ENCODE measurements around the gene ZNF768. TPM values are rescaled to one million over a fixed set of nuclear protein-coding genes. Genes with fewer than 3 reads are reported as not detected.
A peak's percentile ranks its signal among the peaks of the same experiment; 100 is the strongest.
"Not testable (repeated sequence)": the region's sequence is repeated elsewhere in the genome, so short reads cannot be mapped to it uniquely, and the experiment has no call there.

Gene ZNF768
- total RNA-seq, 1 donor from 2014 or later, result 25.8 TPM

DNA sequence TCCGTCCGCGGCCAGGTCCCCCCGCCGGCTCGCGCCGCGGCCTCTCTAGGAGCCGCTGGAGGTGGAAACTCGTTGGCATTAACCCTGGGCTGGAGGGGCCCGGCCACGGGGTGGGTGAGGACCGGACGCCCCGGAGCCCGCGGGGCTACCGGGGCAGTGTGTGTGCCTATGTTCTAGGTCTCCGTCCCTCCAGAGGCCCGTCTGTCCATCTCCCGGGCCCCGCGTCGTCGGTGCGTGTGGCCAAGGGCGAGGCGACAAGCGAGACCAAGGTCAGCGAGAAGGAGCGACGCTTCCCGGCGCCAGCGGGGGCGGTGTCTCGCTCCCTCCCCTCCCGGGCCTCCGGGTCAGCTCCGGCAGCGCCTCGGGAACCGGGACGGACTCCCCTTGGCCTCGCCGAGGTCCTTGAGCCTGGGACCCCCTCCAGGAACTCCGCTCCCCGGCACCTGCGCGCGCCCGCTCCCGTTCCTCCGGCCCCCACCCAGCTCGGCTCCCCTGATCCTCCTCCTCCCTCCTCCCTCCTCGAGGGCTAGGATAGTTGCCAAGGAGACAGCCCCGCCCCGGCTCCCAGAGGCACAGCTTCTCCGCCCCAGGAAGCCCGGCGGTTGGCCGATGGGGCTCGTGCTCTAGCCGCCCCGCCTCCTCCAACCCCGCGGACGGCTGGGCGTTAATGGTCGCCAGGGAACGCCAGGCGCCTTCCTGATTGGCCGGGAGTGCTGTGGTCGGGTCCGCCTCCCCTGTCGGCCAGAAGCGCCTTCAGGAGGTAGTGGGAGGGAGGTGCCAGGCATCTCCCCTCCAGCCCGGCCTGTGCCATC, 663 bp upstream of the ZNF768 start:
- intact Hi-C loops (cut with DNase I), result no loop called here

GRCh38 chr16:30525844-30526136, 576 bp downstream of the ZNF768 start:
- Histone ChIP-seq H3K27me3 (no peaks in the 10 kb centered on the region), H3K36me3 (peaks cover 1% of the 10 kb centered on the region), H3K27ac (peak overlapping the region; percentile 99), H3K4me3 (peak overlapping the region; percentile 88), H3K9me3 (no peaks in the 10 kb centered on the region), H3K4me1 (peaks cover 20% of the 10 kb centered on the region)
- no peak for TF ChIP-seq CTCF (IDR thresholded peaks at IDR 0.05)
- DNase-seq, result no peak
- intact Hi-C loops (cut with DNase I), result no loop called here
- ATAC-seq, result no peak

More for the DNA sequence above, 663 bp upstream of the ZNF768 start:
- H3K4me1 ChIP-seq, result peaks cover 22% of the 10 kb centered on the region
- peak overlapping the region; percentile 88 for H3K4me3 ChIP-seq
- H3K27me3 ChIP-seq, result no peaks in the 10 kb centered on the region
- peak; percentile 95 for ATAC-seq
- no peaks in the 10 kb centered on the region for H3K9me3 ChIP-seq
- TF ChIP-seq CTCF (IDR thresholded peaks at IDR 0.05), result peak; percentile 35
- DNase-seq, result peak; percentile 99
- peaks cover 11% of the 10 kb centered on the region for H3K36me3 ChIP-seq
- H3K27ac ChIP-seq, result peak overlapping the region; percentile 99

DNA sequence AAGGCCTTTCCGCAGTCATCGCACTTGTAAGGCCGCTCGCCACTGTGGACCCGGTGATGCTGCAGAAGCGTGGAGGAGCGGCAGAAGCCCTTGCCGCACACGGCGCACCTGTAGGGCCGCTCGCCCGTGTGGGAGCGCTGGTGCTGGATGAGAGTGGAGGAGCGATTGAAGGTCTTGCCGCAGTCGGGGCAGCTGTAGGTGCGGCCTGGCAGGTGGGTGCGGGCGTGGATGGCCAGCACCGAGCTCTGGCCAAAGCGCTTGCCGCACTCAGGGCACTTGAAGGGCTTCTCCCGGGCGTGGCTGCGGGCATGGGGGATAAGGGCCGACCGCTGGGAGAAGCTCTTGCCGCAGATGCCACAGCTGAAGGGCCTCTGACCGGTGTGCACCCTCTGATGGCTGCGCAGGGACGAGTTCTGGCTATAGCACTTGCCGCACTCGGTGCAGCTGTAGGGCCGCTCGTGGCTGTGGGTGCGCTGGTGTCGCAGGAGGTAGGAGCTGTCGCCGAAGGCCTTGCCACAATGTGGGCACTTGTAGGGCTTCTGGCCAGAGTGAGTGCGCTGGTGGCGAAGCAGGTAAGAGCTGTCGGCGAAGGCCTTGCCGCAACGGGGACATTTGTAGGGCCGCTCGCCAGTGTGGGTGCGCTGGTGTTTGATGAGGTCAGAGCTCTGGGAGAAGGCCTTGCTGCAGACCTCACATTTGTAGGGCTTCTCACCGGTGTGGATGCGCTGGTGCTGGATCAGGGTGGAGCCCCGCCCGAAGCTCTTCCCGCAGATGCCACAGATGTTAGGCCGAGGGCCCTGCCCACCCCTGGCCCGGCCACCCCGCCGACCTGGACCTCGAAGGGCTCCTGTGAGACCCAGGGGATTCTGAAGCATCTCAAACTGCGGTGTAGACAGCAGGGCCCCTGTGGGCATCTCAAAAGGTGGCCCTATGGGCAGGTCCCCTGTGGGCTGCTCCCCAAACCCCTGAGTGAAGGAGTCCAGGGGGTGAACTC, 1.5 kb downstream of the ZNF768 start:
- intact Hi-C loops (cut with DNase I), result no loop called here
- Histone ChIP-seq H3K4me3 (no peak overlapping the region), H3K4me1 (peaks cover 14% of the 10 kb centered on the region), H3K9me3 (no peaks in the 10 kb centered on the region), H3K27ac (no peak overlapping the region), H3K36me3 (no peaks in the 10 kb centered on the region), H3K27me3 (no peaks in the 10 kb centered on the region)
- peak; percentile 62 for DNase-seq
- ATAC-seq, result no peak
- no peak for TF ChIP-seq CTCF (IDR thresholded peaks at IDR 0.05)

DNA sequence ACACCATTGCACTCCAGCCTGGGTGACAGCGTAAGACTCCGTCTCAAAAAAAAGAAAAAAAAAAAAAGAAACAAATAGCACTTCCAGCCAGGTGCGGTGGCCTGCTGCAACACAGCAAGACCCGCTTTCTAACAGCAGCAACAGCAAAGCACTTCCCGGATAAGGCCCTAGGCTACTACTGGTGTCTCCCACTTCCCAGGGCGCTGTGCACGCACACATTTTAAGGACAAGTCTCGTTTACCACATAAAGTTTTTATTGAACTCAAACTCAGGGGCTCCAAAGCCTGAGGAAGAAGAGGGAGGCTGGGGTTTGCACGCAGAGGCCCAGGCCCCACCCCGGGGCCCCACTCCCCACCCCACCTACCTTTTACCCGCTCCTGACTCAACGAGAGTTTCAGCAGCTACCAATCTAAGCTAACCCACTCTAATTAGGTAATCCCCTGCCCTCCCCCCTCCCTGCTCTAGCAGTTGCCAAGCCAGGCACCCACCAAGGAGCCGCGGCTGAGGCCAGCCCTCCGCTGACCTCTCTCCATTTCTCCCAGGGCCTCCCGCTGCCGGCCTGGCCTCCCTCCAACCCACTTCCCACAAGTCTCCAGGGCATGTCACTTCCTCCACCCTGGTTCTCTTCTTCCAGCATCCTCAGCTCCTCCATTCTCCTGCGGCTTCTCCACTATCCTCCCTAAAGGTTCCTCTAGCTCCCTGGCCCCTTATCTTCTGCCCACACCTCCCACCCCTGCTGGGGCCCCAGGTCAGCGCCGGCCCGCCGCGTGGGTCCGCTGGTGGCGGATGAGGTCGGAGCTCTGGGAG, 2.4 kb downstream of the ZNF768 start:
- Histone ChIP-seq H3K36me3 (no peaks in the 10 kb centered on the region), H3K9me3 (no peaks in the 10 kb centered on the region), H3K4me1 (peaks cover 14% of the 10 kb centered on the region), H3K27me3 (no peaks in the 10 kb centered on the region), H3K4me3 (no peak overlapping the region), H3K27ac (no peak overlapping the region)
- intact Hi-C loops (cut with DNase I), result no loop called here
- TF ChIP-seq CTCF (IDR thresholded peaks at IDR 0.05), result no peak
- no peak for ATAC-seq
- no peak for DNase-seq

GRCh38 chr16:30522702-30523463, 3.5 kb downstream of the ZNF768 start:
- intact Hi-C loops (cut with DNase I); ATAC-seq; H3K36me3 ChIP-seq; H3K27me3 ChIP-seq; DNase-seq; H3K9me3 ChIP-seq; H3K4me1 ChIP-seq; H3K27ac ChIP-seq; H3K4me3 ChIP-seq: not testable (repeated sequence)
